ENCODE measurements around the gene TMEM86A. TPM values are rescaled to one million over a fixed set of nuclear protein-coding genes. Genes with fewer than 3 reads are reported as not detected.
"Not testable (repeated sequence)": the region's sequence is repeated elsewhere in the genome, so short reads cannot be mapped to it uniquely, and the experiment has no call there.

TMEM86A gene, protein sequence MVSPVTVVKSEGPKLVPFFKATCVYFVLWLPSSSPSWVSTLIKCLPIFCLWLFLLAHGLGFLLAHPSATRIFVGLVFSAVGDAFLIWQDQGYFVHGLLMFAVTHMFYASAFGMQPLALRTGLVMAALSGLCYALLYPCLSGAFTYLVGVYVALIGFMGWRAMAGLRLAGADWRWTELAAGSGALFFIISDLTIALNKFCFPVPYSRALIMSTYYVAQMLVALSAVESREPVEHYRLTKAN
- 0.52 and 1.1 TPM in 2 replicates for total RNA-seq

DNA sequence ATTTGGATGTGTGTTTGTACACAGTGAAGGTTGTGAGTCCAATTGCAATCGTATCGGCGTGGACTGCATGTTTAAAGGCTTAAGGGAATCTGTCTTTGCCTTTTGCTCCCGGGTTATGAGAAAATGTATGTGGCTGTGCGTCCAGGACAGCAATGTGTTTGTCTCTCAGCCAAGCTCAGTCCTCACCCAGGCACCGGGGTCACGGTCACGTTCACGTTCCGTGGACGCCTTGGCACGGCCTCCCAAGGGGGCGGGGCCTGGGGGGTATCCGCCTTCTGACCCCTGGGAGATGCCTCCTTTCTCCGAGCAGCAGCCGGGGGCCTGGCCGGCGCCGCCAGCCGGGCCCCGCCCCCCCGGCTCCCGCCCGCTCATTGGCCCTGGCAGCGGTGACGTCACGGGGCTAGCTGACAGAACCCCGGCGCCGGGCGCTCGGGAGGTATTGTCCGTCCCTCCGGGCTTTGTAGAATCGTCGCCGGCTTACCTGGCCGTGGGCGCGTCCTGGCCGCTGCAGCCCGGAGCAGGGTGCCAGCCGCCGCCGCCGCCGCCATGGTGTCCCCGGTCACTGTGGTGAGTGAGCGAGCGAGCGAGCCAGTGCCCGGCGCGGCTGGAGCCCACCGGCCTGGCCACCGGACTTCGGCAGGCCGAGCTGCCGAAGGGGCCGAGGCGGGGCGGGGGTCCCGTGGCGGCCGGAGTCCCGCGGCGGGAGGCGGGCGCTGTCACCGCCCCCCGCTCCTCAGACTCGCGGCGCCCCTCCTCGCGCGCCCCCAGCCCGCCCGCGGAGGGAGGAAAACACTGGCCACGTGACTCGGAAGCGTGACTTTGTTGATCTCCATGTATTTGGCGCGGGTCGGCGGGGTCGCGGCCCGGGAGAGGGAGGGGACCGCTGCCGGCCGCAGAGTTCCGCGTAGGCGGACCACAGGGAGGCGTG lies at the start of gene TMEM86A:
TSS of gene TMEM86A (plus strand) at position 439 of the 928 bp plus-strand sequence. CDS start at position 547, 108 bp downstream.
- intact Hi-C loops (cut with micrococcal nuclease): loop anchor here (1.0 kb wide), 2 partner anchors 23 to 64 kb away; partner anchors contain the start of gene SPTY2D1

DNA sequence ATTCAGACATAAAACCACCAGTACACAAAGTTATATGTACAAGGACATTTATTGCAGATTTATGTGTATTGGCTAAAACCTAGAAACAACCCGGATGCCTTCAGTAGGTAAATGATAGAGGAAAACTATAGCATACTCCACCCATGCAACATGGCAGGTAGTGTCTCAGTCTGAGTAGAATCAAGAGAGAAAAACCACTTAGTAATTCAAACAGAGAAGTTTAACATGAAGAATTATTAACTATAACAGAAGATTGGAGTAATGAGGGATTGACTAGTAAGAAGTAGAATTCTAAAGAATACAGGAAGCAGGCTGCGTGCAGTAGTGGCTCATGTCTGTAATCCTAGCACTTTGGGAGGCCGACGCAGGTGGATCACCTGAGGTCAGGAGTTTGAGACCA lies 48.2 kb upstream of the TMEM86A start:
- intact Hi-C loops (cut with micrococcal nuclease): no loop called here

DNA sequence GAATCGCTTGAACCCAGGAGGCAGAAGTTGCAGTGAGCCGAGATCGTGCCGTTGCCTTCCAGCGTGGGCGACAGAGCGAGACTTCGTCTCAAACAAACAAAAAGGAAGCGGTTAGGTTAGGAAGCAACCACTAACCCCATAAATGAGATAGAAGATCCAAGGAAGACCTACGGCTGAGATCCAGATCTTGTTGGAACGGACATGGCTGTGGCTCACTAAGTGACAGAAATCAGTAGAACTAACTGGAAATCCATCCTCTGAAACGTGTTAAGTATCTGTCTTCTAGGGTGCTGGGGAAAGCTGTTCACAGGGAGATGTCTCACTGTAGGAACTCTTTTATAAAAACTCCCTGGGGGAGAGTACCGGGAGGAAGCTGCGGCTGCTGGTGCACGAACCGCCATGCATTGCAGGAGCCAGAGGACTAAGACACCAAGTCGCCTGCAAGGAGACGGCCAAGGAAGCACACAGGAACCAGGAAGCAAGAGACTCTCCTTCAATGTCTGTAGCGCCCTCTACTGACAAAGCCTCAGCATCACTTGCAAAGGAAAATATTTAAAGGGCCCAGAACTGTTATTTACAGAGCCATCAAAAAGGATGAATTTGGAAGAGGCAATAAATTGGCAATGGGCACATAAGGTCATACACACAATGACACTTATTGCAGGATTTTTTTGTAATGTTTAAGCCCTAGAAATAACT lies 47.6 kb upstream of the TMEM86A start:
- intact Hi-C loops (cut with micrococcal nuclease): loop anchor here (1.0 kb wide), 2 partner anchors 35 to 111 kb away; no protein-coding TSS in a partner anchor

DNA sequence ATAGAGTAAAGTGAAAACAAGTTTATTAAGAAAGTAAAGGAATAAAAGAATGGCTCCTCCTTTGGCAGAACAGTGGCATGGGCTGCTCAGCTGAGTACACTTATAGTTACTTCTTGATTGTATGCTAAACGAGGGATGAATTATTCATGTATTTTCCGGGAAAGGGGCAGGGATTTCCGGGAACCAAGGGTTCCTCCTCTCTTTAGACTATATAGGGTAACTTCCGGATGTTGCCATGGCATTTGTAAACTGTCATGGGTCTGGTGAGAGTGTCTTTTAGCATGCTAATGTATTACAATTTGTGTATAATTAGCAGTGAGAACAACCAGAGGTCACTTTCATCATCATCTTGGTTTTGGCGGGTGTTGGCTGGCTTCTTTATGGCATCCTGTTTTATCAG lies 40.9 kb upstream of the TMEM86A start:
- intact Hi-C loops (cut with micrococcal nuclease): no loop called here

DNA sequence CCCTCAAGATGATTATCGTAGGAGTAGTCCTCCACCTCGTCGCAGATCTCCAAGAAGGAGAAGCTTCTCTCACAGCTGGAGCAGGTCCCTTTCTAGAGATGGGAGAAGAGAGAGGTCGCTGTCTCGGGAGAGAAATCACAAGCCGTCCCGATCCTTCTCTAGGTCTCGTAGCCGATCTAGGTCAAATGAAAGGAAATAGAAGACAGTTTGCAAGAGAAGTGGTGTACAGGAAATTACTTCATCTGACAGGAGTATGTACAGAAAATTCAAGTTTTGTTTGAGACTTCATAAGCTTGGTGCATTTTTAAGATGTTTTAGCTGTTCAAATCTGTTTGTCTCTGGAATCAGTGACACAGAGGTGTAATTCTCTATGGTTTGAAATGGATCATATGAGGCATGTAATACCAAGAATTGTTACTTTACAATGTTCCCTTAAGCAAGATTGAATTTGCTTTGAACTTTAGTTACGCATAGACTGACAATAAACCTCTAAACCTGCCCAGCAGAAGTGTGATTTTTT lies 33.2 kb upstream of the TMEM86A start:
- intact Hi-C loops (cut with micrococcal nuclease): not testable (repeated sequence)

DNA sequence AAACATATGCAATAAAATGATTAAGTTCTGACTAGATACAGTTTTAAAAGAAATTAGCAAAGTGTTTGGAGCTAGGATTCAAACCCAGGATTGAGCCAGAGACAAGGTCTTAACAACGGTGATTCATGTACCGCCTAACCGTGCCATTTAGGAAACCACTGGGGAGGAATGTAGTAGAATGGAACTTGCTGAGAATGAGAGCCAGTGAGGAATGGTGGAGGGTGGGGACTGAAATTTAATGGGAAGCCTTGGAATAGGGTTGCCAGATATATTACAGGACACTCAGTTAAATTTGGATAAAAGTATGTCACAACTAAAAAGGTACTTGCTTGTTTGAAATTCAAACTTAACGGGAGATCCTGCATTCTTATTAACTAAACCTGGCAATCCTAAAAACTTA lies 30.4 kb upstream of the TMEM86A start:
- intact Hi-C loops (cut with micrococcal nuclease): no loop called here

DNA sequence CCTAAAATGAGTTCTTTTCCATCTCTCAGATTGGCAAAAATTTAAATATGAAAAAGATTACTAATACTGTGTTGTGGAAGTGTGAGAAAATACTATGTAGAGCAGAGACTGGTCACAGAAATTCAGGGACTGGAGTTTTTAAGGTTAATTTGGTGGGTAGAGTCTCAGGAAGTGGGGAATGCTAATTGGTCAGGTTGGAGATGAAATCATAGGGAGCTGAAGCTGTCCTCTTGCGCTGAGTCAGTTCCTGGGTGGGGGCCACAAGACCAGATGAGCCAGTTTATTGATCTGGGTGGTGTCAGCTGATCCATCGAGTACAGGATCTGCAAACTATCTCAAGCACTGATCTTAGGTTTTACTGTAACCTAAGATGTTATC lies 29.4 kb upstream of the TMEM86A start:
- intact Hi-C loops (cut with micrococcal nuclease): no loop called here

DNA sequence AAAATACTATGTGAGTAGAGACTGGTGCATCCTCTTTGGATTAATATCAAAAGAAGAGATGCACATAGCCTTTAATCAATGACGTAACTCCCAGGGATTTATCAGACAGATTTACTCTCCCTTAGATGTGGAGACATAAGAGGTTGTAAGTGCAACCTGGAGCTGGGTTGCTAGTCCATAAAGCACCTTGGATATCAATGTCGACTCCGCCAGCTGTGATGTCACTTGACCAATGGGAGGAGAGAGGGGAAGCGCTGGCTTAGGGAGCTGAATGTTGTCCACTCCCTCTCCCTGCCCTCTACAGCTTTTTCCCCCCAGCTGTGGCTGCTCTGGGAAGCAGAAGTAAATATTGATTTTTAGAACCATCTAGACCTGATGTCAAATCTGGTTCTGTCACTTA lies 28.9 kb upstream of the TMEM86A start:
- intact Hi-C loops (cut with micrococcal nuclease): loop anchor here (5.0 kb wide), 1 partner anchor 52 kb away; no protein-coding TSS in a partner anchor

DNA sequence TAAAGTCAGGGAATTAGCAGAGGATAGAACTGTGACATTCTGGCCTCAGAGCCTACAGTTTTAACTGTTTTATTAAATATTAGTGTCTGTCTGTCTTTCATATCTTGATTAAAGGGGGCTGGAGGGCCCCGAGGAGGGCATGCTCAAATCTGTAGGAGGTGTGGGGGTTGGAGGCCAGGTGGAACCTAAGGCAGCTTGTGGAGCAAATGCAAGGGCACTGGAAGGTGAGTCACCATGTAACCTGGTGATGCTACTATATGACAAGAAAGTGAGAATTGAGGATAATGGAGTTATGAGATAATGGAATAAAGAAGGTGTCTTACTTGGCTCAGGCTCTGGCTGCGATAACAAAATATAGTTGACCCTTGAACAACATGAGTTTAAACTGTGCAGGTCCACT lies 27.3 kb upstream of the TMEM86A start:
- intact Hi-C loops (cut with micrococcal nuclease): loop anchor here (5.0 kb wide), 1 partner anchor 54 kb away; no protein-coding TSS in a partner anchor

DNA sequence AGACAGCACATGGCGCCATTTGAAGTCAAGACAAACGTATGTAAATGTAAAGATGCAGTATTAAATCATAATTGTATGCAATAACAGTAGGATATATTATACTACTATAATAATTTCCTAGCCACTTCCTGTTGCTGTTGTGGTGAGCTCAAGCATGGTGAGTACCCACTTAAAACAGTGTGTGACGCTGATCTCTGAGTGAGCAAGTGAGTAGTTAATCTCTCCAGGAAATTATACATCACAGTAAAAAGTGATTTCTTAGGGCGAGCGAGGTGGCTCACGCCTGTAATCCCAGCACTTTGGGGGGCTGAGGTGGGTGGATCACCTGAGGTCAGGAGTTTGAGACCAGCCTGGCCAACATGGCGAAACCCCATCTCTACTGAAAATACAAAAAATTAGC lies 26.4 kb upstream of the TMEM86A start:
- intact Hi-C loops (cut with micrococcal nuclease): loop anchor here (1.0 to 5.0 kb wide), 2 partner anchors 28 to 55 kb away; no protein-coding TSS in a partner anchor

DNA sequence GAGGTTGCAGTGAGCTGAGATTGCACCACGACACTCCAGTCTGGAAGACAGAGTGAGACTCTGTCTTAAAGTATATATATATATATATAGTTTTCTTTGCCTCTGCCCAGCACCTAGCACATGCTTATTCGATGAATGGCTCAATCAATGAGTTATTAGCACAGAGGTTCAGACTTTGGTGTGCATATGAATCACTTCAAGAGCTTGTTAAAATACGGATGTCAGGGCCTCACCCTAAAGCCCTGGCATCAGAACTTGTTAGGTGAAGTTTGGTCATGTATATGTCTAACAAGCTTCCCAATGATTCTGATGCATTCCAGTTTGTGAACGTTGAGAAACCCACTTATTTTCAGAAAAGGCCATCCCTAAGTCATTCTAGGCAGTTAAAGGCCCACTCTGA lies 21.8 kb upstream of the TMEM86A start:
- intact Hi-C loops (cut with micrococcal nuclease): no loop called here

DNA sequence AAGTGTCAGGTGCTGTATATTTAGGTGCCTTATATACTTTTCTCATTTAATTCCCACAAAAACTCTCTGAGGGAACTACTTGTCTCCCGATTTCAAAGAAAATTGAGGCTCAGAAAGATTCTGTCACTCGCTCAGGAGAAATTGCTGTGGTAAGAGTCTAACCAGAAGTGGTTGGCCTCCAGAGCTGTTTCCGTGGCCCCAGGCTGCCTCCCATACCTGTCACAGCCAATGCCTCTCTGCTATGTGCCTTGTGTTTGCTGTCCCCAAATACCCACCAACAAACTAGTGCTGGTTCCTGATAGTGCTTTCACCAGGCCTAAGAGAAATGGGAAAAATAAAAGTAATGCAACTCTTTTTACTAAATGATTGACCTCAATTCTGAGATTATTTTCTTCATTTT lies 21.0 kb upstream of the TMEM86A start:
- intact Hi-C loops (cut with micrococcal nuclease): no loop called here

DNA sequence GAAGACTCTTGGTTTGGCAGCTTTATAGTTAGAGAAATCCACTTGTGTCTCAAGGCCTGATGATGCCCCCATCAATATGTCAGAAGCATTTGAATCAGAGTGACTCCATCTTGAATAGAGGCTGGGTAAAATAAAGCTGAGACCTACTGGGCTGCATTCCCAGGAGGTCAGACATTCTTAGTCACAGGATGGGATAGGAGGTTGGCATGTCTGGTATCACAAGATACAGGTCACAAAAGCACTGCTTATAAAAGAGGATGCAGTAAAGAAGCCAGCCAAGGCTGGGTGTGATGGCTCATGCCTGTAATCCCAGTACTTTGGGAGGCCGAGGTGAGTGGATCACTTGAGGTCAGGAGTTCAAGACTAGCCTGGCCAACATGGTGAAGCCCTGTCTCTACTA lies 16.6 kb upstream of the TMEM86A start:
- intact Hi-C loops (cut with micrococcal nuclease): not testable (repeated sequence)

DNA sequence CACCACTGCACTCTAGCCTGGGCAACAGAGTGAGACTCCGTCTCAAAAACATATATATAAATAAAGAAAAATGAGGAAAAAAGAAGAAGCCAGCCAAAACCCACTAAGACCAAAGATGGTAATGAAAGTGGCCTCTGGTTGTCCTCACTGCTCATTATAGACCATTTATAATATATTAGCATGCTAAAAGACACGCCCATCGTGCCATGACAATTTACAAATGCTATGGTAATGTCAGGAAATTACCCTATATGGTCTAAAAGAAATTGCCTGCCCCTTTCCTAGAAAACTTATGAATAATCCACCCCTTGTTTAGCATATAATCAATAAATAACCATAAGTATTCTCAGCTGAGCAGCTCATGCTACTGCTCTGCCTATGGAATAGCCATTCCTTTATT lies 16.1 kb upstream of the TMEM86A start:
- intact Hi-C loops (cut with micrococcal nuclease): no loop called here

DNA sequence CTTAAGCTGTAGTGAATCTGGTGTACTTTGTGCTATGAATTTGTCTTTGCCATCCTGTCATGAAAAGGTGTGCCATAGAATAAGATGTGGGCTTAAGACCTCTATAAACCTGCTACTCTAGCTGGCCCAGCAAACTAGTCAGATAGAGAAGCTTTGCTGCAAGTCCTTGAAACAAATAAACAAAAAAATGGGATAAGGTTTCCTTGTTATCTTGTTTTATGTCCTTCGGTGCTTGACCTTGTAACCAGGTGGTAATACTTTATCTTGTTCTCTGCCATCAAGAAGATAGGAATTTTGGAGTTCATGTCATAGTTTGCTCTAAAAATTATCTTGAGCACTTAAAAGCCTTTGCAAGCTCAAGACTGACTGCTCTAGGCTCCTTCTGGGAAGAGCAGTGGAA lies 14.3 kb upstream of the TMEM86A start:
- intact Hi-C loops (cut with micrococcal nuclease): no loop called here

DNA sequence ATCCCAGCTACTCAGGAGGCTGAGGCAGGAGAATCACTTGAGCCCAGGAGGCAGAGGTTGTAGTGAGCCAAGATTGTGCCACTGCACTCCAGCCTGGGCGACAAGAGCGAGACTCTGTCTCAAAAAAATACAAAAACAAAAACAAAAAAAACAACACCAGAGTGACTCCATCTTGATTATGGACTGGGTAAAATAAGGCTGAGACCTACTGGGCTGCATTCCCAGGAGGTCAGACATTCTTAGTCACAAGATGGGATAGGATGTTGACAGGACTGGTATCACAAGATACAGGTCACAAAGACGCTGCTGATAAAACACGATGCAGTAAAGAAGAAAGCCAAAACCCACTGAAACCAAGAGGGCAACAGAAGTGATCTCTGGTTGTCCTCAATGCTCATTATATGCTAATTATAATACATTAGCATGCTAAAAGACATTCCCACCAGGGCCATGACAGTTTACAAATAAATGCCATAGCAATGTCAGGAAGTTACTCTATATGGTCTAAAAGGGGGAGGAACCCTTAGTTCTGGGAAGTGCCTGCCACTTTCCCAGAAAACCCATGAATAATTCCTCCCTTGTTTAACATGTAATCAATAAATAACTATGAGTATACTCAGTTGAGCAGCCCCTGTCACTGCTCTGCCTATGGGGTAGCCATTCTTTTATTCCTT lies 7.0 kb upstream of the TMEM86A start:
- intact Hi-C loops (cut with micrococcal nuclease): not testable (repeated sequence)

DNA sequence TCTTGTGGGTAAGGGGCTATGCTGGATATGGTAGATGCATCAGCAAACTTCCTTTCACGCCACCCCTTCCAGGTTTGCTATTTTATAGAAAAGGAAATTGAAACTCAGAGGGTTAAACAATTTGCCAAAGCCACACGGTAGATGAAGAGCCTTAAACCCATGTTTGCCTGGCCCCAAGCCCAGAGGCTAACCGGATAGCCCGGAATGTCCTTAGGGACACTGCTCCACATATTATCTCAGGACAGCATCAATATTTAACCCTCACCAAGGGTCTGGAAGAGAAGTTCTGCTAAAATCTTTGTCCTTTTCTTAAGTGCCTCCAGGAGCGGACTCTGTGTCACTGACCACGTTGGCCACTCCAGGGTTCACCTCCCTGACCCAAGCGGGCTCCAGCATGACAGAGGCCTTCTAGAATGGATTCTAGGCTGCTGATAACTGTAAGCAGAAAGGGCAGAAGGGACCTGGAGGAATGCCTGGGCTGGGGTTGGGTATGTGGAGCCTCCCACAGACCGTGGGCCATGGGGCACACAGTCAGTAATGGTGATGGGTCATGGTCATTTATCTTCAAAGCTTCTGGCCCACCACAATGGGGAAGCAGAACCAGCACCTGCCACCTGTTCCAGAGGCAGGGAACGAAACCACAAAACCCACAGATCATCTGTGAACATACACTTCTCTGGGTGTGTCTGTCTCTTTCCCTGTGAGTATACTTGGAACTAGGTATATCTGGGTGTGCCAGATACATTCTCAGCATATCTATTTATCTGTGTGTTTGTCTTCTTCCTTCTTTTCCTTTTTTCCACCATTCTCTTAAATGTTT lies 5.4 kb upstream of the TMEM86A start:
- intact Hi-C loops (cut with micrococcal nuclease): no loop called here

DNA sequence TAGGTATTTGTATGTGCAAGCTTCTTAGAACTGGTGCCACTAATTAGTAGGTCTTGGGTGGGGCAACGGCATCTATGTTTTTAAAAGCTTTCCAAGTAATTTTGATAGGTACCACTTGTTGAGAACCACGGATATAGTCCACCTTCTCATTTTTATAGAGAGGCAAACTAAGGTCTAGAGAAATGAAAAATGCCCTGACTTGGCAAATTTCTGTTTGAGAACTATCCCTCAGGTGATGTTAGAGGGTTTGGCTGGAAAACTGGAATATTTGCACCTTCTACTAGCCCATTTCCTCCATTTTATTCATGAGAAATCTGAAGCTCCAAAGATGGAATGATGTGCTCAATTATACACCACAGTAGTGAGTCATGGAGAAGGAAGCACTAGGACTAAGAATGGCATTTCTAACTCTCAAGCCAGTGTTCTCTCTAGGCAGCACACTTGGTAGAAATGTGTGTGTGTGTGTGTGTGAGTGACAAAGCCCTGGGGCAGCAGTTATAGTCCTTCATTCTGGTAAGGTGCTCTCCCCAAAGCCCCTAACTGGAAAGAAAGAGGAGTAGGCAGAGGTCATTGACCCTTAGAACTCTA lies 1.8 kb upstream of the TMEM86A start:
- intact Hi-C loops (cut with micrococcal nuclease): no loop called here

DNA sequence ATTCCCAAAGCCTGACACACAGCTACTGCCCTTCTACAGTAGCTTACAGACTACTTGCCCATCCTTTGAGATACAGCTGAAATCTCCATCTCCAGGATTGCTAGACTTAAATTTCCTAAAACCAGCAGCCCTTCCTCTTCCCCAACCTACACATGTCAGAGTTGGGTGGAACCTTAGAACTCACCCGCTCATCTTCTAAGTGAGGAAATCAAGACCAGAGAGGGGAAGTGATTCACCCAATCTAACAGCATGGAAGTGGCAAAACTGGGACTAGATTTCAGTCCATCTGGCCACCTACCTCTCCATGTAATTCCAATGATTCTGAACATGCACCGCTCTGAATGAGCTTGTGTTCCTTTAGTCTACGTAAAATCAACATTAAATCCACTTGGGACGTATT lies 1.0 kb upstream of the TMEM86A start:
- intact Hi-C loops (cut with micrococcal nuclease): no loop called here

DNA sequence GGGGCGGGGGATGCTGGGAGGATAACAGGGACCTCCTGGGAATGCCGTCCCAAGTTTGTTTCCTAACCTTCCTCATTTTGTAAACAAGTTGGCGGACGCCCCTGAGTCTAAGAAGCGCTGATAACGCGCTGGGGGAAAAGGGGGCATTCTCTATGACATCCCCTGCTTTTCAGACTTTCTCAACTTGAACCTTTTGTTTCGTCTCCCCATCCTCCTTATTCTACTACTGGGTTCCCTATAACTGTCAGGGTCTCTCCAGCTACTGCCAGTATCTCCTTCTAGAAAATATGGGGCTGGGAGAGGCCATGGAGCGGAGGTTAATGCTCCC lies 654 bp downstream of the TMEM86A start:
- intact Hi-C loops (cut with micrococcal nuclease): no loop called here
